DMS53 (cell line): ENCODE measurements around the gene FAM135A.
"Not testable (repeated sequence)": the region's sequence is repeated elsewhere in the genome, so short reads cannot be mapped to it uniquely, and the experiment has no call there.

Source experiments
- DNase-seq: peaks from one replicate; lab custom pipeline; 2025; lab: John Stamatoyannopoulos, UW

The FAM135A gene

DNA sequence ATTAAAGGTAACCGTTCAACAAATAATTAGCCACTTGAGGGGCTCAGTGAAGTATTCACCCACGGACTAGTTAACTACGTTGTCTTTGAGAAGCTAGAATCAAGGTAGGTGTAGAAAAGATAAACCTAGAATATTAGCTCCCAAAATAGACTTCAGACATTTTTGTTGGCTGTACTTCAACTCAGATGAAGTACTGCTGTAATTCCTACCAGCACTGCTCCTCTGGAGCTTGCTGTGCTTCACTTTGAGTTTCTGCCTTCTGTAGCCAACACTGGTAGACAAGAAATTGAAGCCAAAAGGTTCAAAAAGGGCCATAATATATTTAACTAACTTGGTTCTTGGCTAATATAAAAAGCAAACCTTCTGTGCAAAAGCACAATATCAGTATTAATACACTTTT lies 134.6 kb downstream of the FAM135A start:
- no peak for DNase-seq

DNA sequence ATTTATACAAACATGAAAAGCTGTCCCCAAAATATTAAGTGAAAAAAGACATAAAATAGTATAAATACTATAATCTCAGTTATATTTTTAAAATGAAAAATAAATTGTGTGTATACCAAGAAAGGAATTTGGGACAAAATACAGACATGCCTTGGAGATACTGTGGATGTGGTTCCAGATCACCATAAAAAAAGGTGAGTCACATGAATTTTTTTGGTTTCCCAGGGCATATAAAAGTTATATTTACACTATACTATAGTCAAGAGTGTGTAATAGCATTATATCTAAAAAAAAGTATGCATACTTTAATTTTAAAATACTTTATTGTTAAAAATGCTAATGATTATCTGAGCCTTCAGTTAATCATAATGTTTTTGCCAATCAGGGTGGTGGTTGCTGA lies 136.0 kb downstream of the FAM135A start:
- no peak for DNase-seq

DNA sequence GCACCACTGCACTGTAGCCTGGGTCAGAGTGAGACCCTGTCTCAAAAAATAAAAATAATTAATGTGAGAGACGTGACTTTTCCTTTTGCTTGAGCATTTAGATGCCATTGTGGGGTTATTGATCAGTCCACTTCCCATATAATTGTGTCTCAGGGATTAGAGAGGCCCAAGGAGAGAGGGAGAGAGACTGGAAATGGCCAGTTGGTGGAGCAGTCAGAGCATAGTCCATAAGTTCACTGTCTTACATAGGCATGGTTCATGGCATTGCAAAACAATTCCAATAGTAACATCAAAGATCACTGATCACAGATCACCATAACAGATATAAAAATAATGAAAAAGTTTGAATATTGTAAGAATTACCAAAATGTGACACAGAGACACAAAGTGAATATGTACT lies 138.3 kb downstream of the FAM135A start:
- DNase-seq, result no peak

DNA sequence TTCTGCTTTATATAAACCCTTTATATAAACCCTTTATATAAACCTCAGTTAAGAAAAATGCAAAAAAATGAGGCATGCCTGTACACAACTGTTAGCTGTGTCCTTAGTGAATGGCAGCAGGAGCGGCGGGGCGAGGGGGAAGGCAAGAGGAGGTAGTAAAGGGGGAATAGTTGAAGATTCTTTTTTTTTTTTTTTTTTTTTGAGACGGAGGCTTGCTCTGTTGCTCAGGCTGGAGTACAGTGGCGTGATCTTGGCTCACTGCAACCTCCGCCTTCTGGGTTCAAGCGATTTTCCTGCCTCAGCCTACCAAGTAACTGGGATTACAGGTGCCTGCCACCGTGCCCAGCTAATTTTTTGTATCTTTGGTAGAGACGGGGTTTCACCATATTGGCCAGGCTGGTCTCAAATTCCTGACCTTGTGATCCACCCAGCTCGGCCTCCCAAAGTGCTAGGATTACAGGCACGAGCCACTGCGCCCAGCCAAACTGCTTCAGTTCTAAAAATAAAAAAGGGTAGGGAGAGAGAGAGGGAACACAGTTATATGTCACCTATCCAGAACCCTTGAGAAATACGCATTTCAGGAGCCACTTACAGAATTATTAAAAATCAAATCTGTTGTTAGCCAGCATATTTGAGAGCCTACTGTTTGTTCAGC lies 139.1 kb downstream of the FAM135A start:
- DNase-seq, result not testable (repeated sequence)

DNA sequence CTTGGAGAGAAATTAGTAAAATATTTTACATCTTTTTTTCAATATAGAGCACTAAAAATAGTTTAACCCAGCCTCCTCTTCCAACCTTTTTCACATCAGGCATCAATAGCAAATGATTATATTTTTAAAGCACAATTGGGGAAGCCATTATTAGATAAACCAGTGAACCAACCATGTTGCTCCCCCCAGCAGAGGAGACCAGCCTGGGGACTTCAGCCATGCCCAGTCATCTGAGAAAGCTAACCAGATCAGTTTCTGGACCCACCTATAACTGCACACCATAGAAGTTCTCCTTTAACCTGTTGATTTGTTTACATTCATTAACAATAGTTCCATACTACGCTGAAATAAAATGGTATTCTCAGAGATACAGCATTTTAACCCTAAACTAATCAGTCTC lies 139.7 kb downstream of the FAM135A start:
- DNase-seq, result no peak

DNA sequence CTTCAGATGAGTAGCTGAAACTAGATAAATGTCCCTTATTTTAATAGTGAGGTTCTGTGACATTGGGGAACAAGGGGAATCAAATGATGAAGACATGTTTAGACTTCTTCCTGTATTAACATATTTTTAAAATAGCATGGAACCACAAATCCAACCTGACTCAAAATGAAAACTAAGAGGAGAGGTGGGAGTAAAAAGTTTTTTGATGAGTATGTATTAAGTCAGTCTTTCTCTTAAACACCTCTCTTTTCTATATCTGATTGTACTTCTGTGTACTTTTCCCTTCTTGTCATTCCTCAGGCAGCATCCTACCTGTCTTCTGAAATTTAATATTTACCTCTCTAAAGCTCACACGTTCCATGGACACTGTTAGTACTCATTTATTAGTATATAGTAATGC lies 144.7 kb downstream of the FAM135A start:
- no peak for DNase-seq

DNA sequence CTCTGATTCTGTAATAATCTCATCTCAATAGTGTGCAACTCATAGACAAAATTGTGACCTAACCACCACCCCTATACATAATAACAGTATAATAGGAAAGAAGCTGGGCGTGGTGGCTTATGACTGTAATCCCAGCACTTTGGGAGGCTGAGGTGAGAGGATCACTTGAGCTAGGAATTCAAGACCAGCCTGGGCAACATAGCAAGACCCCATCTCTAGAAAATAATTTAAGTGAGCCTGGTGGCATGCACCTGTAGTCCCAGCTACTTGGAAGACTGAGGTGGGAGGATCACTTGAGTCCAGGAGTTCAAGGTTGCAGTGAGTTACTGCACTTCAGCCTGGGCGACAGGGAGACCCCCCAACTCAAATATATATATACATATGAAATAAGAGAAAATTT lies 149.1 kb downstream of the FAM135A start:
- DNase-seq, result not testable (repeated sequence)

DNA sequence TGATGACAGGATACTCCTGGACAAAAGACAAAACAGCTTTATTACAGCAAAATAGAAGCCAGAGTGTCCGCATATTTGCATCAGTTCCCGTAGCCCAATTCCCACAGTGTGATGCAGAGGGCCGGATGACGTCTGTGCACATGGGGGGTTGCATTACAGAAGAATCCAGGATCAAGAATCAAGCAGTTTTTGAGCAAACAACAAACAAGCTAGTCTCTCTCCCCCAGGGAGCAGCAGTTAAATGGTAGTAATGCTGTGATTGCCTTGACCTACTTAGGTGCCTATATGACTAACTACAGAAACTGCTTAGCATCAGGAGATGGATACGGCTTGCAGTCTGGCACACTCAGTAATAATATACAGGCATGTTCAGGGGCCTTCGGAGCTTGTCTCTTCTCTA lies 150.2 kb downstream of the FAM135A start:
- no peak for DNase-seq

DNA sequence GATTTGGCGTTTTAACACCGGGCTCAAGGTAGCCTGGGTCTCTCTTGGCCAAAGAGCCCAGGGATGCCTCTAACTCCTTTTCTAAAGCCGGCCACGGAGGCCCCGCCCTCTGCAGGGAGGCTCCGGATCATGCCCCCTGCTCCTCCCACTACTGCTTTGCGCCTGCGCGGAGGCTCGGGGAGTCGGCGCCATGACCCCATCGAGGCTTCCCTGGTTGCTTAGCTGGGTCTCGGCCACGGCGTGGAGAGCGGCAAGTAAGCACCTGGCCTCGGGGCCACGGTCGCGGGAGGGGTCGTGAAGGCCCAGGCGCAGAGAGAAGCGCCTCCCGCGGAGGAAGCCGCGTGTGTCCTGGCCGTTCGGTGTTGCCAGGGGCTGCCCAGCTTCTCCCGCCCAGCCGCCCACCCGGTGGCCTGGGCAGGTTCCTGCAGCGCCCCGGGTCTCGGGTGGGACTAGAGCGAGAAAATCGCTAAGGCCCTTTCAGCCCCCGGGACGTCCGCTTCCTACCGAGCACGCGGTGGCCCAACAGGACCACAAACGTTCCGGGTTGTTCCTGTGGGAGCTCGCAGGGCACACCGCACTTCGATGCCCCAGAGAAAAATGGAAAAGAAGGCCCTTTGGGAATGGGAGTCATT lies 153.6 kb downstream of the FAM135A start, which contains the start of gene SDHAF4:
Gene SDHAF4 (plus strand): TSS at position 180 of the 632 bp plus-strand sequence. CDS start 11 bp downstream, at position 191.
- peak; percentile 98 for DNase-seq

DNA sequence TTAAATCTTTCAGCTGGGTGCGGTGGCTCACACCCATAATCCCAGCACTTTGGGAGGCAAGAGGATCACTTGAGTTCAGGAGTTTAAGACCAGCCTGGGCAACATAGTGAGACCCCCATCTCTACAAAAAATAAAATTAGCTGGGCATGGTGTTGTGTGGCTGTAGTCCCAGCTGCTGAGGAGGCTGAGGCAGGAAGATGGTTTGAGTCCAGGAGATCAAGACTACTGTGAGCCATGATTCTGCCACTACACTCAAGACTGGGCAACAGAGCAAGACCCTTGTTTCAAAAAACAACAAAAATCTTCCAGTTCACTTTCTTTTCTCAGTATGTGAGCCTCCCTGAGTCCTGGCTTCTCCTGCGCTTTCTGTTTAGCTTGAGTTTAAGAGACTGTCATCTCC lies 161.3 kb downstream of the FAM135A start:
- no peak for DNase-seq

DNA sequence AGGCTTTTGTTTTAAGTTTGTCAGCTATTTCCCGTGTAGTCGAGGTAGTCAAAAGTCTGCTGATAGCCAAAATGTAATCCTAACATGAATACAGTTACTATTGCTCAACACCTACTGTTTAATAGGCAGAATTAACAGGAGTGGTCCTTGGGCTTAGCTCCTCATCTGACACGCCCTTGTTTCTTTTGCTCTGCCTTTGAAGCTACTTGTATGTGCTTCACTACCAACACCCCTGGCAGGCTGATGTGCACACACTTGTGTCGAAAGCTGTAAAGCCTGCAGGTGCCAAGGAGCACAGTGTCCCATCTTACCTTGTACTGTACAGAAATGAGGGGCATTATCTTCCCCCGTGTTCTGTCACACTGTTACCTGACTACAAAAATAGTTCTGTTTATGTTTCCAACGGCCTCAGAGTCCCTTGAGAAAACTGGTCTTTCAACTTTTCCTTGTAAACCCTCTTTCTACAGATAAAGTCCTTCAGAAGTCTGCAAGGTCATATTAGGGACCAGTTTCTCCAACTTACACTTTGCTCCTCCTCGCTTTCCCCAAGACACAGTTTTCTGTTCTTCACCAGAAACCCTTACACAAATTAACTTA lies 162.7 kb downstream of the FAM135A start:
- DNase-seq, result peak; percentile 58

DNA sequence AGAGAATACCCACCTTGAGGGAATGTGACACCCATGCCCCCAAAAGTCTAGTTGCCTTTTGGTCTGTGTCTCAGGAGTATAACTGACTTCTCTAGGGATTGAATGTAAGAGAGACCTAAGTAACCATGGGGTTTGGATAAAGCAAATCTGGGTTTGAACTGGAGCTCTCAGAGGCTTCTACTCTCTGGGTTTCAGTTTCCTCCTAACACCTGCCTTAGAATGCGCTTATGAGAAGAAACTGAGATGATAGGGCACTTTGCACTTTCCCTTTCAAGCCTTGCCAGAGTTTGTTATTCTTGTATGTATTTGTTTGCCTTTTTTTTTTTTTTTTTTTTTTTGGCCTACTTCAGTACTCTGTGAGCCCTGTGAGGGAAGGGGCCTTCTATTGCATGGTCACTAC lies 172.8 kb downstream of the FAM135A start:
- peak; percentile 21 for DNase-seq

DNA sequence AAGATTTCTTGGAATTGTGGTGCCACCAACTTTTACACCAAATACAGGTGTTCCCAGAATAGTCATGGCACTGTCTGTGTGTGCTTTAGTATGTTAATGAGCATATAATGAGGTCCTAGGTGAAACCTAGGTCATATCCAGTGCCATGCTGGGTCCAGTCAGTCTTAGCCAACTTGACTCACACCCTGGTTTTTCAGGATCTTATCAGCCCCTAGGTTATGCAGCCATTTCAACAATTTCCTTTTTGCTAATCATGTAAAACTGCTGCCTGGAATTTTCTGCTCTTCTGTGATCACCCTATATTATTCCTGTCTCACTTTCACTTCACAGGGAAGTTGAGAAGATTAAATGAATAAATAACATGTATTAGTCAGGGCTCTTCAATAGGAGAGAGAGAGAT lies 177.1 kb downstream of the FAM135A start:
- no peak for DNase-seq

DNA sequence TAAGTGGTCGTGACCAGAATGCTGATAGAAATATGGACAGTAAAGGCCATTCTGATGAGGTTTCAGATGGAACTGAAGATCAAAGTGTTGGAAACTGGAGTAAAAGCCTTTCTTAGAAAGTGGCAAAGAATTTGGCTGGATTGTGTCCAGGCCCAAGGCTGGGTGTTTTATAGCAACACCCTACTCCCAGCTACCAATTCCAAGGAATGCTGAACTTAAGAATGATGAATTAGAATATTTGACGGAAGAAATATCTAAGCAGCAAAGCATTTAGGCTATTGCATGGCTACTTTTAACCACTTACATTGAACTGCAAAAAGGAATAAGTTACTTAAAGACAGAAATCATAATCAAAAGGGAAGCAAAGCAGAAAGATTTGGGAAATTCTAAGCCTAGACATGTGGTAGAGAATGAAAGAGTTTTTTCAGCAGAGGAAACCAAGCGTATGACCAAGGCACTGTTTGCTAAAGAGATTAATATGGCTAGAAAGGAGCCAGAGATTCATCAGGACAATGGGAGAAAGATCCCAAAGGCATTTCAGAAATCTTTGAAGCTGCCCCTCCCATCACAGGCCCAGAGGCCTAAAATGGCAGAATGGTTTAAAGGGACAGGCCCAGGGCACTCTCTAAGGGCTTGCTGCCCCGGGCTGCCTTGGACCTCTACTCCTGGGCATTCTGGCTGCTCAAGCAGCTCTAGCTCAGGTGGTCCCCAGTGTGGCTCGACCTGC lies 179.2 kb downstream of the FAM135A start:
- DNase-seq, result no peak

DNA sequence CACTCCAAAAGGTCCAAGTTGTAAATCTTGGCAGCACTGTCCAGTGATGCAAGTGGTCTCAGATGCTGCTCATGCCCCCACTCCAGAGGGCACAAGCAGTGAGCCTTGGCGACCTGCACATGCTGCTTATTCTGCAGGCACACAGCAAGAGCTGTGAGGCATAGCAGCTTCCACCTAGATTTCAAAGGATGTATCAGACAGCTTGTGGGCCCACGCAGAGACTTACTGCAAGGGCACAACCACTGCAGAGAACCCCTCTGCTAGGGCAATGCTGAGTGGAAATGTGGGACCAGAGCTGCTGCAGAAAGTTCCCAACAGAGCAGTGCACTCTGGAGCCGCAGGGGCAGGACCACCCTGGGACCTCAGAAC lies 179.8 kb downstream of the FAM135A start:
- no peak for DNase-seq

DNA sequence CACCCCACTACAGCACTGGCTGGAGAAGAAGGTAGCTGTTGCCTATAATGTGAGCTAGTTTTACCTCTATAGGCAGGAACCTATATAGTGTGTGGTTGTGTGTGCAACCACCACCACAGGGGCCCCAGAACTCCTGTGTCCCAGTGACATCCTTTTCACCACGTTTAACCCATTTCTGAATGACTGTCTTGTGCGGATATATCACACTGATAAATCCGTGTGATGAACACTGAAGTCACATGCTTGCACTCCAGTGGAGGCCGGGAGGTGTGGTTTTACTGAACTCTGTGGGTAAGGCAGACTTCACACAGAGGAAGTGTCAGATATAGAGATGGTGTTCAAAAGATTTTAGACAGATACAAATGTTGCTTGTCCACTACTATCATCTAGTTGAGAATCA lies 185.9 kb downstream of the FAM135A start:
- no peak for DNase-seq

DNA sequence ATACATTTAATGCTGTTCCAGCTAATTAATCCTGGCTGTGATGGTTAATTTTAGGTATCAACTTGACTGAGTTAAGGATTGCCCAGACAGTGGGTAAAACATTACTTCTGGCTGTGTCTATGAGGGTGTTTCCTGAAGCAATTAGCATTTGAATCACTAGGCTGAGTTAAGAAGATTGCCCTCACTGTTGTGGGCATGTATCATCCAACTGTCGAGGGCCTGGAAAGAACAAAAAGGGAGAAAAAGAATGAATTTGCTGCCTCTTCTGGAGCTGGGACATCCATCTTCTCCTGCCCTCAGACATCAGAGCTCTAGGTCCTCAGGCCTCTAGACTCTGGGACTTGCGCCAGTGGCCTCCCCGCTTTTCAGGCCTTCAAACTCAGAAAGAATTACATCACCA lies 187.7 kb downstream of the FAM135A start:
- no peak for DNase-seq

DNA sequence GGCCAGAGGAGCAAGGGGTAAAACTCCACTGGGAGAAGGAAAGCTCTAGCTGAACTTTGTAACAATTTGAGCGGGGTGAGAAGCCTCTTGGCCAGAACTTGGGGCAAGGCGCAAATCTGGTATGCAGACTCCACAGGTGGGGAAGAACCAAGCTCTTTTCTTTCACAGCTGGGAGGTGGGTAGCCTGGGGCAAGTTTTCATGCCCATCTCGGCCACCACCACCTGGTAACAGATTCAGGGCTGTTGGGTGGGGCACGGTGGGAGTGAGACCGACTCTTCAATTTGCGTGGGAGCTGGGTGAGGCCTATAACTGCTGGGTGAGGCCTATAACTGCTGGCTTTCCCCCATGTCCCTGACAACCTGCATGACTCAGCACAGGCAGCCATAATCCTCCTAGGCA lies 190.9 kb downstream of the FAM135A start:
- DNase-seq, result no peak

DNA sequence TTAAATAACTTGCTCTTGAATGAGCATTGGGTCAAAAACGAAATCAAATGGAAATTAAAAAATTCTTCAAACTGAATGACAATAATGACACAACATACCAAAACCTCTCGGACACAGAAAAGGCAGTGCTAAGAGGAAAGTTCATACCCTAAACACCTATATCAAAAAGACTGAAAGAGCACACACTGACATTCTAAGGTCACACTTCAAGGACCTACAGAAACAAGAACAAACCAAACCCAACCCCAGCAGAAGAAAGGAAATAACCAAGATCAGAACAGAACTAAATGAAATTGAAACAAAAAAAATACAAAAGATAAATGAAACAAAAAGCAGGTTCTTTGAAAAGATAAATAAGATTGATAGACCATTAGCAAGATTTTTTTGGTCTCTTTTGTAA lies 194.1 kb downstream of the FAM135A start:
- not testable (repeated sequence) for DNase-seq

DNA sequence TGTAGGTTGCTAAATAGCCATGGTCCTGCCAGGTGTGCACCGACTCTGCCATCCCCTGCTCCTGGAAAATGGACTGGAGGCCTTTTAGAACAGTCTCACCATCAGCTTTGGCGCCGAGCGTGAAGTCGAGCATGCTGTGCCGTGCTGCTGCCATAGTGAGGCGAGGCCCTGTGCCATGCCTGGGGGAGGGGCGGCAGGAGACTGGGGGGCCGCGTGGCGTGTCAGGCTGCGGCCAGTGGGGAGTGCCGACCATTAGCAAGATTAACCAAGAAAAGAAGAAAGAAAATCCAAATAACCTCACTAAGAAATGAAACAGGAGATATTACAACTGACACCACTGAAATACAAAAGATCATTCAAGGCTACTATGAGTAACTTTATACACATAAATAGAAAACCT lies 195.9 kb downstream of the FAM135A start:
- not testable (repeated sequence) for DNase-seq
